Breast epithelium (tissue), 4 donors: ENCODE data around the gene ADARB2. TPM values are rescaled to one million over a fixed set of nuclear protein-coding genes. Genes with fewer than 3 reads are reported as not detected.
"Not testable (repeated sequence)": the region's sequence is repeated elsewhere in the genome, so short reads cannot be mapped to it uniquely, and the experiment has no call there.

Source experiments
- DNase-seq, 2 donors: peaks; one replicate each; pipeline ENCODE4 v3.0.0-alpha.2; 2019; ENCODE audit warnings: low spot score in 2 of 2
- H3K27ac ChIP-seq, 2 donors: fragments of 200-600 bp; sonication (generic) in 1 of 2; one replicate each; pipeline ENCODE4 v1.5.1; 2016 to 2019; ENCODE audit warnings: mild to moderate bottlenecking in 1 of 2
- H3K27me3 ChIP-seq, 2 donors: fragments of 200-600 bp; sonication (generic) in 1 of 2; one replicate each; pipeline versions ENCODE4 v1.5.1 to v1.6.0; 2017 to 2019; ENCODE audit warnings: control low read depth in 1 of 2, mild to moderate bottlenecking in 1 of 2
- H3K36me3 ChIP-seq: fragments of 200-600 bp; one replicate; pipeline ENCODE4 v1.5.1; 2019
- H3K4me1 ChIP-seq, 2 donors: fragments of 200-600 bp; sonication (generic); one replicate each; pipeline ENCODE4 v1.5.1; 2016 to 2019; ENCODE audit warnings: control low read depth in 1 of 2
- H3K4me3 ChIP-seq, 3 donors: fragments of 200-600 bp; sonication (generic); 1 replicate in 2 of 3; 2 replicates in 1 of 3; pipeline ENCODE4 v1.5.1; 2016 to 2019; ENCODE audit warnings: mild to moderate bottlenecking in 3 of 3, moderate library complexity in 2 of 3
- H3K9me3 ChIP-seq, 2 donors: fragments of 200-600 bp; sonication (generic) in 1 of 2; one replicate each; pipeline ENCODE4 v1.5.1; 2016 to 2019; ENCODE audit warnings: control low read depth in 1 of 2
- CTCF ChIP-seq, 3 donors: fragments of 450-650 bp; IDR thresholded peaks; one replicate each; pipeline ENCODE4 v1.5.1; 2016 to 2017; ENCODE audit warnings: antibody characterized with exemption in 3 of 3, mild to moderate bottlenecking in 3 of 3, moderate library complexity in 3 of 3
- POLR2A ChIP-seq: fragments of 450-650 bp; IDR thresholded peaks from one replicate; pipeline ENCODE4 v1.6.1; 2016; ENCODE audit warnings: antibody characterized with exemption, mild to moderate bottlenecking, moderate library complexity
- POLR2AphosphoS5 ChIP-seq, 3 donors: sonication (generic); formaldehyde crosslinking; IDR thresholded peaks; one replicate each; pipeline ENCODE4 v1.6.1; 2017; ENCODE audit warnings: antibody characterized with exemption in 3 of 3
- intact Hi-C: fragments of 100-400 bp; cut with DNase I; formaldehyde crosslinking; loops from one replicate; pipeline ENCODE4 v1.15.1; 2023; ENCODE audit warnings: low total_unique reads
- total RNA-seq, 3 donors: library from RNA; depleted of rRNA; stranded (reverse); fragments of >200 nt; gene quantifications; one replicate each; pipeline ENCODE4 v1.1.0, GENCODE V29; 2016

ADARB2 gene
- total RNA-seq, 3 donors from 2014 or later: 0.32 to 3.9 (median 2.0) TPM

GRCh38 chr10:1624240-1624639, 113.1 kb downstream of the ADARB2 start:
- no peaks in the 10 kb centered on the region for H3K4me1 ChIP-seq
- TF ChIP-seq POLR2A: no peak
- TF ChIP-seq POLR2AphosphoS5 (IDR thresholded peaks at IDR 0.05): no peak
- no peak for TF ChIP-seq CTCF (IDR thresholded peaks at IDR 0.05)
- no peak overlapping the region for H3K27ac ChIP-seq
- no peak overlapping the region for H3K4me3 ChIP-seq
- intact Hi-C loops: no loop called here
- no peaks in the 10 kb centered on the region for H3K36me3 ChIP-seq
- peaks cover 0 to 4% of the 10 kb centered on the region in 2 donors for H3K9me3 ChIP-seq
- DNase-seq: no peak
- no peaks in the 10 kb centered on the region for H3K27me3 ChIP-seq

GRCh38 chr10:1620803-1621202, 116.5 kb downstream of the ADARB2 start:
- Histone ChIP-seq H3K9me3 (peaks cover 0 to 14% of the 10 kb centered on the region in 2 donors), H3K27ac (no peak overlapping the region), H3K36me3 (no peaks in the 10 kb centered on the region), H3K27me3 (no peaks in the 10 kb centered on the region), H3K4me1 (no peaks in the 10 kb centered on the region), H3K4me3 (no peak overlapping the region)
- no peak for DNase-seq
- no peak for TF ChIP-seq CTCF (IDR thresholded peaks at IDR 0.05)
- TF ChIP-seq POLR2A: no peak
- intact Hi-C loops: no loop called here

GRCh38 chr10:1617376-1618317, 119.7 kb downstream of the ADARB2 start:
- H3K4me1 ChIP-seq, H3K27ac ChIP-seq, H3K36me3 ChIP-seq, intact Hi-C loops, DNase-seq, H3K27me3 ChIP-seq, H3K4me3 ChIP-seq: not testable (repeated sequence)
- peaks cover 0 to 14% of the 10 kb centered on the region in 2 donors for H3K9me3 ChIP-seq

- H3K27ac ChIP-seq, H3K4me1 ChIP-seq, intact Hi-C loops, H3K36me3 ChIP-seq, DNase-seq, H3K4me3 ChIP-seq: not testable (repeated sequence)
- peaks cover 0 to 10% of the 10 kb centered on the region in 2 donors for H3K27me3 ChIP-seq
- peaks cover 0 to 14% of the 10 kb centered on the region in 2 donors for H3K9me3 ChIP-seq
Observed at GRCh38 chr10:1616701-1617100, 120.6 kb downstream of the ADARB2 start.

- Histone ChIP-seq H3K9me3 (peaks cover 0 to 14% of the 10 kb centered on the region in 2 donors), H3K27me3 (peaks cover 0 to 24% of the 10 kb centered on the region in 2 donors), H3K27ac (no peak overlapping the region), H3K4me1 (no peaks in the 10 kb centered on the region), H3K4me3 (no peak overlapping the region), H3K36me3 (no peaks in the 10 kb centered on the region)
- no peak for DNase-seq
- intact Hi-C loops: no loop called here
- no peak for TF ChIP-seq CTCF (IDR thresholded peaks at IDR 0.05)
- no peak for TF ChIP-seq POLR2AphosphoS5 (IDR thresholded peaks at IDR 0.05)
- no peak for TF ChIP-seq POLR2A
Observed at GRCh38 chr10:1615186-1615954, 122.0 kb downstream of the ADARB2 start.

GRCh38 chr10:1613511-1613910, 123.8 kb downstream of the ADARB2 start:
- H3K36me3 ChIP-seq: no peaks in the 10 kb centered on the region
- intact Hi-C loops: no loop called here
- no peak overlapping the region for H3K4me3 ChIP-seq
- TF ChIP-seq POLR2A (no peak), POLR2AphosphoS5 (IDR thresholded peaks at IDR 0.05) (no peak), CTCF (IDR thresholded peaks at IDR 0.05) (no peak)
- DNase-seq: no peak
- peaks cover 0 to 2% of the 10 kb centered on the region in 2 donors for H3K9me3 ChIP-seq
- no peaks in the 10 kb centered on the region for H3K4me1 ChIP-seq
- no peak overlapping the region for H3K27ac ChIP-seq
- H3K27me3 ChIP-seq: peaks cover 0 to 42% of the 10 kb centered on the region in 2 donors
